Nephron (organoid): Measurements from ENCODE around the gene PLEKHM3.

ENCODE experiments used
- H3K27ac Mint-ChIP-seq, 3 experiments: 2 replicates each; pipeline ENCODE4 v1.8.0; 2020; ENCODE audit warnings: mixed read lengths in 3 of 3, mild to moderate bottlenecking in 2 of 3, moderate library complexity in 1 of 3
- H3K27me3 Mint-ChIP-seq: 2 replicates; pipeline ENCODE4 v1.8.0; 2021; ENCODE audit warnings: low read depth, mild to moderate bottlenecking, moderate library complexity, mixed read lengths
- H3K36me3 Mint-ChIP-seq: 2 replicates; pipeline ENCODE4 v1.8.0; 2020; ENCODE audit warnings: low read depth, mixed read lengths
- H3K4me1 Mint-ChIP-seq: 2 replicates; pipeline ENCODE4 v1.8.0; 2020; ENCODE audit warnings: mixed read lengths
- H3K4me3 Mint-ChIP-seq, 3 experiments: 2 replicates each; pipeline ENCODE4 v1.8.0; 2020; ENCODE audit warnings: mild to moderate bottlenecking in 3 of 3, mixed read lengths in 3 of 3, moderate library complexity in 2 of 3
- H3K9me3 Mint-ChIP-seq: 2 replicates; pipeline ENCODE4 v1.8.0; 2020; ENCODE audit warnings: mixed read lengths
- TF ChIP-seq, protein P1 (sequence below), 3 experiments: fragments of 200-600 bp; sonication (generic); IDR thresholded peaks; one replicate each; pipeline ENCODE4 v1.5.0; 2021; ENCODE audit warnings: antibody characterized with exemption in 3 of 3; ENCODE audit not compliant: unreplicated experiment in 3 of 3

The PLEKHM3 gene

DNA sequence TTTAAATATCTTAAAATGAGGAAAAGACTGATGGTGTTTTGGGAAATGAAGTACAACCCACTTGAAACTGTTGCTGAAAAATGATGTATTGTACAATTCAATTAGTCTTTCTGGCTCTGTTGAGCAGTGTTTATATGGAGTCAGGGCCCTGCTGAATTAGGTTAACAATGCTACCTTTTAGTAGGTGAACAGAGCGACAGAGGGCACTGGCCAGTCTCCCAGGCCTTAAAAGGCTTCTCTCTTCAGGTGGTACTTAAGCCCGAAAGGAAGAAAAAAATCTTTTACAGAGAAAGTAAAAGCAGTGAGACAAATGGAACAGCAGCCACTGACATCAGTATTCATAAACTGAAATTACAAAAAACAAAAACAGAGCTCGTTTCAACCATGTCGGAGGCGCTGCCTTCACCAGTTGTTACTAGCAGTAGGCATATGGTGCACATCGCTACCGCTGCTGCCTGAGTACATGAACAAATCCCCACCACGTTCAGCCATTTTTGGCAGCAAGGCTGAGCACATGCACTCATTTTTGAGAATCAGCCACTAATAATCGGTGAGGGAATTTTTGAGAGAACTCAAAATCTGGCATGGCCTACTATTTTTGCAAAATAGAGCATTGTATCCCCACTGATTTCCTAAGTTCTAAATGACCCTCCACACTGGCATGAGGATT is 91.8 kb downstream of the PLEKHM3 start:
- TF ChIP-seq, protein P1, sequence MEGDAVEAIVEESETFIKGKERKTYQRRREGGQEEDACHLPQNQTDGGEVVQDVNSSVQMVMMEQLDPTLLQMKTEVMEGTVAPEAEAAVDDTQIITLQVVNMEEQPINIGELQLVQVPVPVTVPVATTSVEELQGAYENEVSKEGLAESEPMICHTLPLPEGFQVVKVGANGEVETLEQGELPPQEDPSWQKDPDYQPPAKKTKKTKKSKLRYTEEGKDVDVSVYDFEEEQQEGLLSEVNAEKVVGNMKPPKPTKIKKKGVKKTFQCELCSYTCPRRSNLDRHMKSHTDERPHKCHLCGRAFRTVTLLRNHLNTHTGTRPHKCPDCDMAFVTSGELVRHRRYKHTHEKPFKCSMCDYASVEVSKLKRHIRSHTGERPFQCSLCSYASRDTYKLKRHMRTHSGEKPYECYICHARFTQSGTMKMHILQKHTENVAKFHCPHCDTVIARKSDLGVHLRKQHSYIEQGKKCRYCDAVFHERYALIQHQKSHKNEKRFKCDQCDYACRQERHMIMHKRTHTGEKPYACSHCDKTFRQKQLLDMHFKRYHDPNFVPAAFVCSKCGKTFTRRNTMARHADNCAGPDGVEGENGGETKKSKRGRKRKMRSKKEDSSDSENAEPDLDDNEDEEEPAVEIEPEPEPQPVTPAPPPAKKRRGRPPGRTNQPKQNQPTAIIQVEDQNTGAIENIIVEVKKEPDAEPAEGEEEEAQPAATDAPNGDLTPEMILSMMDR (IDR thresholded peaks at IDR 0.05; ENCODE audit: unreplicated experiment in 3 of 3) = no peak
- H3K36me3 Mint-ChIP-seq = no peaks in the 10 kb centered on the region

DNA sequence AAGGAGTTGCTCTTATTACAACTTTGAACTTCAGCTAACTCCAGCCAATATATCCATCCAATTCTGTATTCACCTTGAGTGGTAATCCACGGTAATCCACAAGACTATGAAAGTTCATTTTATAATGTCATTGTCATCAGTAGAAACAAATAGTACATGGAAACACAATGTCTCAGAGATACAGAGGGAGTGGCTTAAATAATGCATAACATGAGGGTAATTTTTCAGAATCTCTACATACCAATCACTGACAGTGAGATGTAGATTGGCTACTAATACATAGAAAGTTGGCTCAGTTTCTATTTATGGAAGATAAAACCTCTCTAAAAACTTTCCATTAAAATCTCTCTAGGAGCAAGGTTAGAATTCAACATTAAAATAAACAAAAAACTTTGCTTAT is 93.2 kb downstream of the PLEKHM3 start:
- TF ChIP-seq, protein P1 (IDR thresholded peaks at IDR 0.05; ENCODE audit: unreplicated experiment in 3 of 3) = no peak
- Mint-ChIP-seq H3K9me3 (no peaks in the 10 kb centered on the region), H3K4me1 (peaks cover 14% of the 10 kb centered on the region), H3K27me3 (peaks cover 13% of the 10 kb centered on the region), H3K36me3 (no peaks in the 10 kb centered on the region), H3K4me3 (no peak overlapping the region), H3K27ac (no peak overlapping the region)

More for the DNA sequence above, 91.8 kb downstream of the PLEKHM3 start:
- Mint-ChIP-seq H3K27ac (no peak overlapping the region), H3K4me3 (no peak overlapping the region), H3K27me3 (peaks cover 13% of the 10 kb centered on the region), H3K4me1 (peaks cover 9% of the 10 kb centered on the region), H3K9me3 (no peaks in the 10 kb centered on the region)

DNA sequence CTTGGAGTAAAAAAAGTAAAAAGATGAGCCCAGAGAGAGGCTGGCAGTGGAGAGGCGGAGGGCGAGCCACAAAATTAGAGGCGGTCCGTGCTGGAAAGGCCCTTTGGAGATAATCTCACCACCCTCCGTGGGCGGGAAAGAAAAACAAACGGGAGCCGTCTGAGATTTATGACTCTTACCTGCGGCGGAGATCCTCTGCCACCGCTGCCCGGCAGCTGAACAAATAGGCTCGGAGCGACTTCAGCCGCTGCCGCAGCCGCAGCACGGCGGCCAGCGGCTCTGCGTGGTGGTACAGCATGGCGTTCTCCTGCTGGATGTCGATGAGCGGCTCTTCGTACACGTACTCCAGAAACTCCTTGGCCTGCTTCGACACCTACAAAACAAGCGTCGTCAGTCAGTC is 94.6 kb downstream of the PLEKHM3 start:
- TF ChIP-seq, protein P1 (IDR thresholded peaks at IDR 0.05; ENCODE audit: unreplicated experiment in 3 of 3) = no peak
- Mint-ChIP-seq H3K4me3 (peak overlapping the region; percentile 7 to 50 (median 45)), H3K4me1 (peaks cover 27% of the 10 kb centered on the region), H3K27ac (peak overlapping the region in 2 of 3 experiments; percentile 38 to 51), H3K9me3 (no peaks in the 10 kb centered on the region), H3K36me3 (peaks cover under 1% of the 10 kb centered on the region), H3K27me3 (peaks cover 13% of the 10 kb centered on the region)

DNA sequence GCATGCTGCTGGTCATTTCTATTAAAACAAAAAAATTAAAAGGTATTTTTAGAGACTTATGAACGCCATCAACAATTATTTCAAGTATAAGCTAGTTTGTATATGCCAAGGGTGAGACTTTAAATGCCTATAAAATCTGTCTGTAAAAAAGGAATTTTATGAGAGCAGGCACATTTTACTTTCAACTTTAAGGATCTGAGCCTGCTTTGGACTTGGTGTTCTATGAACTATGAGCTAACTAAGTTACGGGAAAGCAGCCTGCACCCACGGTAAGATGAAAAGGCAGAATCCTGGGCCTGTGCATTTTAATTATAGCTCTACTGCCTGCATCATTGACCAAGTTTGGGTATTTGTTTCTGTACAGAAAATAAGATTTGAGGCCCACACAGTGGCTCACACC is 95.4 kb downstream of the PLEKHM3 start:
- Mint-ChIP-seq H3K27me3 (peaks cover 13% of the 10 kb centered on the region), H3K4me3 (no peak overlapping the region), H3K36me3 (peaks cover 5% of the 10 kb centered on the region), H3K27ac (no peak overlapping the region), H3K9me3 (no peaks in the 10 kb centered on the region), H3K4me1 (peaks cover 30% of the 10 kb centered on the region)
- TF ChIP-seq, protein P1 (IDR thresholded peaks at IDR 0.05; ENCODE audit: unreplicated experiment in 3 of 3) = no peak

DNA sequence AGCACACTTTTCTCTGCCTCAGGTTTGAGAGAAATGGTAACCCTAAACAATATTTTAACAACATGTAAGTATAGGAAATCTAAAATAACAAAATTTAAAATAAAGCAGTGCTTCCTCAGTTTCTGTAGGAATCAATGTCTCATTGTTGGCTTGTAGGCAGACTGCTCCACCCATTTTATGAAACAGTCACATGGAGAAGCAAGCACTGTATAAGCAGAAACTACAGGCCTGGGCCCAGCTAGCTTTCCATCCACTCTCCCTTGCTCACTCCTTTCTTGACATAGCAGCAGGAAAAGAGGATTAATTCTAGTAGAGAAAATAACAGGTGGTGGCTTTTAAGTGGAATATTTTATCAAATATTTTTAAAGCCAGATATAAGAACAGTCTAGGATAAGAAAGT is 97.2 kb downstream of the PLEKHM3 start:
- no peaks in the 10 kb centered on the region for H3K9me3 Mint-ChIP-seq
- H3K4me3 Mint-ChIP-seq = no peak overlapping the region
- TF ChIP-seq, protein P1 (IDR thresholded peaks at IDR 0.05; ENCODE audit: unreplicated experiment in 3 of 3) = no peak

DNA sequence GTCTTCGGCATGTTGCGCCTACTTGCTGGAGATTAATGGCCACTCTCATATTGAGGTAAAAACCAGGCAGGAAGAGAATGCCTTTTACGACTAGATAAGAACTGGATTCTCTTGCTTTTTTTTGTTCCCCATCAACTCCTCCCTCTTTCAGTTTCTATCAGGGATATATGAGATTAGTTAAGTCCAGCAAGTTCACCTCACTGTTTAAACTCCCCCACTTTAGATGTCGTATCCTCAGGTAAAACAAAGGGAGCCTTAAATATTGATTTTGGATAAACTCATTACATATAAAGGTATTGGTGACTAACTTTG is 98.4 kb downstream of the PLEKHM3 start:
- H3K9me3 Mint-ChIP-seq = no peaks in the 10 kb centered on the region
- peak overlapping the region in 1 of 3 experiments; percentile 35 for H3K4me3 Mint-ChIP-seq
- peak overlapping the region; percentile 64 to 89 (median 76) for H3K27ac Mint-ChIP-seq
- H3K36me3 Mint-ChIP-seq = peaks cover 14% of the 10 kb centered on the region
- peaks cover 13% of the 10 kb centered on the region for H3K27me3 Mint-ChIP-seq
- TF ChIP-seq, protein P1 (IDR thresholded peaks at IDR 0.05; ENCODE audit: unreplicated experiment in 3 of 3) = no peak
- peaks cover 30% of the 10 kb centered on the region for H3K4me1 Mint-ChIP-seq

More for the DNA sequence above, 97.2 kb downstream of the PLEKHM3 start:
- peaks cover 10% of the 10 kb centered on the region for H3K36me3 Mint-ChIP-seq
- peak overlapping the region in 2 of 3 experiments; percentile 58 to 60 for H3K27ac Mint-ChIP-seq
- peaks cover 30% of the 10 kb centered on the region for H3K4me1 Mint-ChIP-seq
- H3K27me3 Mint-ChIP-seq = peaks cover 13% of the 10 kb centered on the region
